ENCODE measurements around the gene TBC1D8B.
A peak's percentile ranks its signal among the peaks of the same experiment; 100 is the strongest.
"Not testable (repeated sequence)": the region's sequence is repeated elsewhere in the genome, so short reads cannot be mapped to it uniquely, and the experiment has no call there.

Gene TBC1D8B

DNA sequence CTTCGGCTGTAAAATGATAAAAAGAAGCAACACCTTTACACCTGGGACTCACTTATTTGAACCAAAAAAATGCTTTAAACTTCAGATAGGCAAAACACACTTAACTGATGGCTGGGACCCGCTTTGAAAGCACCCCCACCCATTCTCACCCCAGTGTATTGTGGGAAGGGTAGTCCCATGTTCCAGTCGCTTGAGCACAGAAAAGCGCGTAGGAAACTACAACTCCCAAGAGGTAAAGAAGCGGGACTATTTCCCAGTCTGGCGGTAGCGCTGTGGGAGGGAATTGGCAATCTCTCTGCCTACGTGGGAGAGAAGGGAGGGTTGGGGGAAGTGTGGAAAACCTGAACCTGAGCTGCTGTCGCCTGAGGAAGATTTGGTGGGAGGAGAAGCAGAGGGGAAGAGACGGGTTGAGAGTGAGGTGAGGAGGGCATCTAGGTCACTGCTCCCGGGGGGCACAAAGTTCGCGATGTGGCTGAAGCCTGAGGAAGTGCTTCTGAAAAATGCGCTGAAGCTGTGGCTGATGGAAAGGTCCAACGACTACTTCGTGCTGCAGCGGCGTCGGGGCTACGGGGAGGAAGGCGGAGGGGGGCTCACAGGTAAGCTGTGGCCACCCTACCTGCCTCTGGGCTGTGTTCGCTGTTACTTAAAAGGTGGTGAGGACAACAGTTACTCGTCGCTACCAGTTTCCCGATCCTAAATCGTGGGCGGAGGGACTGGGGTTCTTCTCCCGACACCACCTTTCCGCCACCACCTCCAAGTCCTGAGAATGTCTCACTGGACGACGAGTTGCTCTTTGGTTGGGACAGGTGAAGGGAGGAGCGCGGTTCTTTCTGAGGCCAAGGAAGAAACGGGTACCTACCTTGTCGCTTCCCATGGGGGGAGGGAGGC is at the start of gene TBC1D8B:
TBC1D8B (plus strand) TSS at position 286 of the 888 bp plus-strand sequence; CDS start at position 467, 181 bp downstream.
- peak; percentile 54 for DNase-seq

DNA sequence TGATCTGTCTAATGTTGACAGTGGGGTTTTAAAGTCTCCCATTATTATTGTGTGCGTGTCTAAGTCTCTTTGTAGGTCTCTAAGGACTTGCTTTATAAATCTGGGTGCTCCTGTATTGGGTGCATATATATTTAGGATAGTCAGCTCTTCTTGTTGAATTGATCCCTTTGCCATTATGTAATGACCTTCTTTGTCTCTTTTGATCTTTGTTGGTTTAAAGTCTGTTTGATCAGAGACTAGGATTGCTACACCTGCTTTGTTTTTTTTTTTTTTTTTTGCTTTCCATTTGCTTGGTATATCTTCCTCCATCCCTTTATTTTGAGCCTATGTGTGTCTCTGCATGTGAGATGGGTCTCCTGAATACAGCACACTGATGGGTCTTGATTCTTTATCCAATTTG is 33.2 kb upstream of the TBC1D8B start:
- not testable (repeated sequence) for DNase-seq

- DNase-seq = no peak
Observed at GRCh38 chrX:106774981-106775380, 27.5 kb upstream of the TBC1D8B start.

DNA sequence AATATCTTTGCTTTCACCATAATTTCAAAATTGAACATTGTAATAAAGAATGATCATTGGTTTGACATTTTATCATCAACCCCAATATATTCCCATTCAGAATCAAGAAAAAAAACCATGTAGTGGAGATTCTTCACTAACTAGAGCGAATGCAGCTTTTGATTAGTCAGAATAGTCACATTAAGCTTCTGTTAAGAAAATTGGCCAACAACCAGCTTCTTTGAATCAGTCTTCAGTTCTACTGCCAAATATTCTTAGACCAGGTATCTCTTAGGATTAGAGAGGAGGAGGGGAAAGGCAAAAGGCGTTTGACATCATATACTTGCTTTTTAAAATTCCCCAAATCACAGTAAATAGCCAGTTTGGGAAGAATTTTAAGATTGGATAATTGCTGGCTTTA is 22.2 kb upstream of the TBC1D8B start:
- DNase-seq = no peak

DNA sequence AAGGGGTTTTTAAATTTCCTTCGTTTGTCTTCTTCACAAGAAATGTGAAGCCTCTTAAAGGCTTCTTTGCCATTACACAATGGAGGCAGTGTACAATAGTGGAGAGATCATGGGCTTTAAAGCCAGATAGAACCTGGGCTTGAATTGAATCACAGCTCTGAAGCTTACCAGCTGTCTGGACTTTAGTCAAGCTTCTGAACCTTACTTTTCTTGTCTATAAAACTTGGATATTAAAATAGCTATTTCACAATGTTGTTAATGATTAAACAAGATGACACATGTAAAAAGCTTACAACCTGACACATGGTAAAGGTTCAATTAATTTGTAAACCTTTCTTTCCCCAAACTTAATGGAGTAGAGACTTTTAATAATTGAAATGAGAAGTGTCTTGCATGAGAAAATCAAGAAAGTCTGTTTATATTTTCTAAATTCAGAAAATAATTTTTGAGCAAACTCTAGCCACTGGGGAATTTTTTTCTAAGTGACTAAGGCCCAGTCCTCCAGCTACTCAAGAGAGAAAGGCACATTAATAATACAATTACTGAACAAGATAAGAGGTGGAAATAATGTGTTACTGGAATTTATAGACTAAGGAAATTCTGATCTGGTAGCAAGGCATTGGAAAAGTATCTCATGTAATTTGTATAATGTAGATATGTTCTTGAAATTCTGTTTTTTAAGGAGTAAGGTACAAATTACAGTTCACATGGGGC is 21.7 kb upstream of the TBC1D8B start:
- DNase-seq = no peak

- DNase-seq = no peak
Observed at GRCh38 chrX:106783716-106784115, 18.8 kb upstream of the TBC1D8B start.

- peak; percentile 6 for DNase-seq
Observed at GRCh38 chrX:106791495-106791894, 11.0 kb upstream of the TBC1D8B start.

DNA sequence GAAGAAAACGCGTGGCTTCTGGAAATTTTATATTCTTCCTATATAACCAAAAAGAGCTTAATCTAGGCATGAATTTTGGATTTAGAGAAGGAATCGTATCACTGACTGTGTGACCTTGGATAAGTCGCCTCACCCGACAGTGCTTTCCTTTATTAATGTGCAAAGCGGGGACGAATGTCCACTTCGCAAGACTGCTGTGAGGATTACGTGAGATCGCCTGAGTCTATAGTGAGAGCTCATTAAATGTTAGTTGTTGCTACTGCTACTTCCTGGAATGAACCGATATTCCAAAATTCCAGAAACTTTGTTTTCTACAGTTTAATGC is 448 bp upstream of the TBC1D8B start:
- DNase-seq = no peak

GRCh38 chrX:106811131-106811910 is 8.8 kb downstream of the TBC1D8B start:
- DNase-seq = no peak

DNA sequence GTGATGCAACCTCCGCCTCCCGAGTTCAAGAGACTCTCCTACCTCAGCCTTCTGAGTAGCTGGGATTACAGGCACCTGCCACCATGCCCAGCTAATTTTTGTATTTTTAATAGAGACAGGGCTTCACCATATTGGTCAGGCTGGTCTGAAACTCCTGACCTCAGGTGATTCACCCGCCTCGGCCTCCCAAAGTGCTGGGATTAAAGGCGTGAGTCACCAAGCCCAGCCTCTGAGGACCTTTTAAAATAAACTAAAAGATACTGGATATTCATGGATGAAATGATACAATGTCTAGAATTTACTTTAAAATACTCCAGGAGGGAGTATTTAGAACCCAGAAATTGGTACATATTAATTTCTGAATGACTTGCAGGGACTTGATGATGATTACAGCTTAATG is 10.5 kb downstream of the TBC1D8B start:
- DNase-seq = not testable (repeated sequence)

DNA sequence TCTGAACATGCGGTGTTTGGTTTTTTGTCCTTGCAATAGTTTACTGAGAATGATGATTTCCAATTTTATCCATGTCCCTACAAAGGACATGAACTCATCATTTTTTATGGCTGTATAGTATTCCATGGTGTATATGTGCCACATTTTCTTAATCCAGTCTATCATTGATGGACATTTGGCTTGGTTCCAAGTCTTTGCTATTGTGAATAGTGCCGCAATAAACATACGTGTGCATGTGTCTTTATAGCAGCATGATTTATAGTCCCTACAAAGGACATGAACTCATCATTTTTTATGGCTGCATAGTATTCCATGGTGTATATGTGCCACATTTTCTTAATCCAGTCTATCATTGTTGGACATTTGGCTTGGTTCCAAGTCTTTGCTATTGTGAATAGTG is 11.6 kb downstream of the TBC1D8B start:
- DNase-seq = not testable (repeated sequence)

DNA sequence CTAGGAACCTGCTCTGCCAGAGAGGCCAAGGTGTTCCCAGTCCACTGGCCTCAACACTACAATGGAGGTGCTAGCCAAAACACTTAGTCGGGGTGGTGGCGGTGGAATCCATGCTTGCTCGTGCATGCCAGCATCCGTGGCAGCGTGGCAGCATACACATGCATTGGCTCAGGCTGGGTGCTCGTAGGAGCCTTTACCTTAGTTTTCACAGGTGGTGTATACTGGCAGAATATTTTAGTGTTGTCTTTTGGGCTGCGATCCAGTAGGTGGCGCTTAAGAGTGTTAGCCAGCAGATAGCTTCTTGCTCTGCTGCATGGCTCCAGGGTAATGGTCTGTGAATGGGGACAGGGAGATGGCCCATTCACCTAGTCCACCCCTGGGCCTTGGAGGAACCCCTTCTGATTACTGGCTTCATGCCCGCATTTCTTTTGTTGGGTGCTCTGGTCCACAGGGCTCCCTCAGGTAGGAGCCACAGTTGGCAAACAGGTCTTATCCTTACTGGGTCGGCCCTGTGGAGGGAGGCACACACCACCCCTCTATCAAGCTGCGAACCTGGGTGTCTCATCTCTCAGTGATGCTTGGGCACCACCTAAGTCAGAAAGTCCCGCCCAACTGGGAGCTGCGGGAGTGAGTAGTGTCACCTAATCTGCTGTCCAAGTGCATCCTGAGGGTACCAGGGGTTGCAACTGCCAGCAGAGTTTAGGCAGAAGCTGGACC is 60.7 kb downstream of the TBC1D8B start:
- no peak for DNase-seq

DNA sequence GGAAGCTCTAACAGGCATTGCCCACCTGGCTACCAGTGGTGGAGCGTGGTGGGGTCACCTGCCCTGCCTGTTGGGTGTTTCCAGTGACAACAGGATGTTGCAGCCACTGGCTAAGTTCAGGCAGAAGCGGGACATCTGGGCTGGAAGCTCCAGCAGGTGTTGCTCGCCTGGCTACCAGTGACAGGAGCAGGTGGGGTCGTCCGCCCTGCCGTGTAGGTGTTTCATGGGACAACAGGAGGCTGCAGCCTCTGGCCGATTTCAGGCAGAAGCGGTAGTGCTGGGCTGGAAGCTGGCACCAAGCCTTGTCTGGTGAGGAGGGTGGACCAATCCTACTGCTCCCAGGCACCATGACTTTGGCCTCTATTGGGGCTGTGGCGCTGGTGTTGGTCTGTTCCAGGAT is 61.2 kb downstream of the TBC1D8B start:
- DNase-seq = no peak

GRCh38 chrX:106872796-106873195 is 70.3 kb downstream of the TBC1D8B start:
- DNase-seq = not testable (repeated sequence)

- DNase-seq = peak; percentile 14
Observed at GRCh38 chrX:106874075-106874474, 71.6 kb downstream of the TBC1D8B start.

- no peak for DNase-seq
Observed at GRCh38 chrX:106875151-106875550, 72.7 kb downstream of the TBC1D8B start.

DNA sequence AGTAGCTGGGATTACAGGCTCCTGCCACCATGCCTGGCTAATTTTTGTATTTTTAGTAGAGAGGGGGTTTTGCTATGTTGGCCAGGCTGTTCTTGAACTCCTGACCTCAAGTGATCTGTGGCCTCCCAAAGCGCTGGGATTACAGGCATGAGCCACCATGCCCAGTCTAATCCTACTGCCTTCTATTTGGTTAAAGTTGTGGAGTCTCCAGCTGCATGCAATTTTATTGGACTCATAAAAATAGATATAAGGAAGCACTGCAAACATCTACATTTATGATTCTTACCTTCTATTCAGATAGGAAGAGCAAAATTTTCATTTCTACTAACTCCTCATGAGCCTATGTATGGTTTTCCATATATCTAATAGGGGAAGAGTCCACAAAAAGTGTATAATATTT is 87.0 kb downstream of the TBC1D8B start:
- DNase-seq = no peak

GRCh38 chrX:106891762-106892460 is 89.4 kb downstream of the TBC1D8B start:
- DNase-seq = no peak

DNA sequence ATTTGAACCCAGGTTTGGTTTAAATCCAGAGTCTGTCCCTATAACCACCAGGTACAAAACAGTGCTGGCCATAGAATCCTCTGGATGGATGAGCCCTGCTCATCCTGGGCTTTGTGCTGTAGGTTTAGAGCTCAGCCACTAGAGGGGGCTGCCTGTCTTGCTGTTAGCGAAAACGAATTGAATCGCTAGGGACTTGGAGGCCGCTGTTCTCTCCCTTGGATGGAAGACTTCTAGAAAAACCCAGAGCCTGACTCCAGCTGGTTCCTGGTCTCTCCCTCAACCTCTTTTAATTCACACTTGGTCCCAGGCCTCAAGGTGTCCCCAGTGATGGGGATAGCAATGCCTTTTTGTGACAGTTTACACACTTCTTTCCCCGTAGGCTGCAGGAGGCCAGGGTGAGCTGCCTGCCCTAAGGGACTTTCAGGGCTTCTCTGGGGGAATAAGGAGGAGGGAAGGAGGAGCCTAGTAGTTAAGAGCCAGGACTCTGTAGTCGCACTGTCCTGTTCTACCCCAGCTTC is 92.0 kb downstream of the TBC1D8B start:
- peak; percentile 47 for DNase-seq

DNA sequence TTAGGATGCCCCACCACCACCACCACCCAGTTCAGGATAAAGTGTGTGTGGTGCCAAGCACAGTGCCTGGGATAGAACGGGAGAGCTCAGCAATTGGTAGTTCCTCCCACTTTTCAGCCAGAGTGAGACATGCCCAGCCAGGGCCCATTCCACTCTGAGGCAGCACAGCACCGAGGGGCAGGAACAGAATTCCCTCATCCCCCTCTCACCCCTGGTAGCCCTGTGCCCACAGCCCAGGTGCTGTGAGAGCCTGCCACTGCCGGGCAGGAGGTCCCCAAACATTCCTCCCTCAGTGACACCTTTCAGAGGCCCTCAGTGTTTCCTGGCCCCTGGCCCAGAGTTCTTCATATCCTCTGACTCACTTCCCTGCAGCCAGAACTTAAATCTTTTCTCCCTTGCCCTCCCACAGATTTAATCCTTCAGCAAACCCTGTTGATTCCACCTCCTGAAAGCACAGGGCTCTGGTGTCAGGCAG is 92.5 kb downstream of the TBC1D8B start:
- DNase-seq = no peak

DNA sequence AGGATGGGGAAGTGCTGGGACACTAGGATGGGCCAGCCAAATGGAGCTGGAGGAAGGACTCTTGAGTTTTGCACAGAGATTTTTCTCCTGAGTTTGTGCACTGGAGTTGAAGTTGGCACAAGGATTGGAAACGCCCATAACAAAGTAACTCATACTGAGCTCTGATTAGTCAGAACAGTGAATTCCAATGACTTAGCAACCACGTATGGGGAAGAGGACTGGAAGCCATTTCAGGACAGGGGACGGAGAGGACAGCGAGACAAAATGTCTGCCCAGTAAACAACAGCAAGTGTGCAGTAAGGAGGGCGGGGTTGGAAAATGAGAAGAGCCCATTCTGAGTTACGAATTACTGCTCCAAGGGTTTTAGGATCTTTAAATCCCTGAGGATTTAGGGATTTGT is 94.8 kb downstream of the TBC1D8B start:
- DNase-seq = no peak

GRCh38 chrX:106898462-106898861 is 96.0 kb downstream of the TBC1D8B start:
- DNase-seq = peak; percentile 51

All from CD4-positive, alpha-beta T cell treated with Interleukin-10 for 1 hour (primary cell).